Heart left ventricle (tissue), 16 donors: Measurements from ENCODE around the gene GAK. TPM values are rescaled to one million over a fixed set of nuclear protein-coding genes. Genes with fewer than 3 reads are reported as not detected.

Source experiments
- ATAC-seq, 4 donors: fragments of 200-7000 bp; cut with Tn5 transposase; one replicate each; pipeline ENCODE4 v1.9.1; 2020 to 2022; ENCODE audit warnings: moderate library complexity in 4 of 4, mild to moderate bottlenecking in 3 of 4, moderate number of reproducible peaks in 1 of 4
- DNase-seq, 5 donors: peaks; one replicate each; pipeline ENCODE4 v3.0.0-alpha.2; 2020
- H3K27ac ChIP-seq, 12 donors: fragments of 200-600 bp; sonication (generic) in 4 of 12; one replicate each; pipeline versions ENCODE4 v1.5.0 to v1.8.0; 2016 to 2022; ENCODE audit warnings: mild to moderate bottlenecking in 2 of 12
- H3K27me3 ChIP-seq, 9 donors: fragments of 200-600 bp; sonication (generic) in 2 of 9; one replicate each; pipeline versions ENCODE4 v1.5.1 to v1.8.0; 2016 to 2022; ENCODE audit warnings: mild to moderate bottlenecking in 3 of 9
- H3K36me3 ChIP-seq, 9 donors: fragments of 200-600 bp; sonication (generic) in 2 of 9; one replicate each; pipeline versions ENCODE4 v1.5.0 to v1.8.0; 2018 to 2022; ENCODE audit warnings: mild to moderate bottlenecking in 2 of 9
- H3K4me1 ChIP-seq, 12 donors: fragments of 200-600 bp; sonication (generic) in 4 of 12; one replicate each; pipeline versions ENCODE4 v1.5.0 to v1.8.0; 2016 to 2022; ENCODE audit warnings: mild to moderate bottlenecking in 3 of 12
- H3K4me3 ChIP-seq, 12 donors: fragments of 200-600 bp; sonication (generic) in 4 of 12; one replicate each; pipeline versions ENCODE4 v1.5.0 to v1.8.0; 2017 to 2022; ENCODE audit warnings: mild to moderate bottlenecking in 9 of 12, moderate library complexity in 4 of 12
- H3K9me3 ChIP-seq, 12 donors: fragments of 200-600 bp; sonication (generic) in 4 of 12; one replicate each; pipeline versions ENCODE4 v1.5.0 to v1.8.0; 2016 to 2022; ENCODE audit warnings: mild to moderate bottlenecking in 1 of 12
- CTCF ChIP-seq, 12 donors: fragments of 200-600 bp; sonication (generic) in 4 of 12; IDR thresholded peaks; one replicate each; pipeline versions ENCODE4 v1.5.0 to v1.8.0; 2018 to 2022; ENCODE audit warnings: antibody characterized with exemption in 12 of 12, mild to moderate bottlenecking in 5 of 12
- POLR2A ChIP-seq, 2 donors: fragments of 450-650 bp; IDR thresholded peaks; one replicate each; pipeline ENCODE4 v1.6.1; 2017; ENCODE audit warnings: antibody characterized with exemption in 2 of 2, mild to moderate bottlenecking in 2 of 2, moderate library complexity in 2 of 2
- WGBS, 4 donors: extraction: QIAGEN DNeasy Blood & Tissue Kit in 2 of 4; methylation state at CpG; one replicate each; pipeline versions ENCODE4 v1.1.5 to v1.1.7; 2013 to 2018; 5-methylcytosine and 5-hydroxymethylcytosine counted together
- intact Hi-C, 10 donors: fragments of 100-400 bp; cut with DNase I; formaldehyde crosslinking; loops; one replicate each; pipeline versions ENCODE4 v1.11.1 to v1.14.2; 2022
- polyA plus RNA-seq, 2 donors: library from polyadenylated mRNA; stranded (reverse); fragments of 200-250 nt; gene quantifications; one replicate each; pipeline ENCODE4 v1.2.3, GENCODE V29; 2013
- total RNA-seq, 9 donors: library from RNA; depleted of rRNA in 2 of 9; stranded (reverse); fragments of >200 nt in 2 of 9; fragmentation: NEBNext Ultra II Directional in 3 of 9; extraction: Animal tissue kit (Norgen Biotek cat#: 25700) in 3 of 9; gene quantifications; one replicate each; pipeline versions ENCODE4 v1.1.0 to v1.2.4, GENCODE V29; 2016 to 2023
- donor health status: ischemic (EF 13 %, LVEDD 7.1; RV severe dilation, severe dysfunction).
- donor health status: healthy with polysubstance abuse.
- donor health status: DM: no; HTN: yes; CAD: no.
- donor health status: DM: no; HTN: no; CAD: no.
- donor health status: ischemic (EF 25% LVEDD 6.9; RV normal size, moderate dysfunction).
- donor health status: ischemic (EF 25% LVEDD 5.7; RV mildly dilated, moderate dysfunction).
- donor health status: healthy.
- donor health status: DM: yes; HTN: yes; CAD: no.
- donor health status: ischemic (EF 35%, LVEDD 5.7; RV mildly dilated, moderate dysfunction).
- donor health status: nonischemic (EF 11% LVEDD 7.7; RV severe dilation, severe dysfunction).
- donor health status: DM: yes; HTN: yes; CAD: no.
- donor health status: PGD.
- donor health status: ischemic (EF 29% LVEDD 5.4; RV normal size, mild dysfunction).
- donor health status: nonischemic (EF 23%, LVEDD 6.1; RV moderate dilation, normal function).

The GAK gene
- total and polyA plus RNA-seq, 11 donors = 22.8 to 55.1 (median 33.8) TPM

- H3K27me3 ChIP-seq = peaks cover 0 to 12% (median 0%) of the 10 kb centered on the region in 9 donors
- peaks cover 0 to 27% (median 6%) of the 10 kb centered on the region in 12 donors for H3K4me1 ChIP-seq
- no peak overlapping the region for H3K27ac ChIP-seq
- H3K9me3 ChIP-seq = peaks cover 0 to 27% (median 16%) of the 10 kb centered on the region in 12 donors
- 65 to 79% (median 77%) methylated on average over 18 of the region's 18 CpGs for whole genome bisulfite sequencing, 4 donors
- no peaks in the 10 kb centered on the region for H3K36me3 ChIP-seq
- ATAC-seq = no peak
- H3K4me3 ChIP-seq = no peak overlapping the region
- intact Hi-C loops = no loop called here
- no peak for TF ChIP-seq CTCF (IDR thresholded peaks at IDR 0.05)
- no peak for TF ChIP-seq POLR2A (IDR thresholded peaks at IDR 0.05)
- no peak for DNase-seq
Measured at GRCh38 chr4:833731-834367, 98.3 kb downstream of the GAK start.

GRCh38 chr4:833156-833555 is 99.0 kb downstream of the GAK start:
- no peak for DNase-seq
- Histone ChIP-seq H3K9me3 (peaks cover 0 to 20% (median 9%) of the 10 kb centered on the region in 12 donors), H3K4me1 (peaks cover 0 to 33% (median 6%) of the 10 kb centered on the region in 12 donors), H3K27ac (no peak overlapping the region), H3K27me3 (peaks cover 0 to 17% (median 0%) of the 10 kb centered on the region in 9 donors), H3K4me3 (no peak overlapping the region), H3K36me3 (no peaks in the 10 kb centered on the region)
- no peak for ATAC-seq
- intact Hi-C loops = no loop called here
- 60 to 74% (median 67%) methylated on average over 10 of the region's 10 CpGs for WGBS, 4 donors
- TF ChIP-seq POLR2A (IDR thresholded peaks at IDR 0.05) = no peak
- TF ChIP-seq CTCF (IDR thresholded peaks at IDR 0.05) = no peak

- H3K27me3 ChIP-seq = peaks cover 0 to 23% (median 4%) of the 10 kb centered on the region in 9 donors
- peak in 1 of 5 donors; percentile 55 for DNase-seq
- peaks cover 0 to 14% (median 3%) of the 10 kb centered on the region in 12 donors for H3K9me3 ChIP-seq
- no peaks in the 10 kb centered on the region for H3K36me3 ChIP-seq
- WGBS, 4 donors = 93 to 98% (median 95%) methylated on average over 6 to 9 of the region's 9 CpGs
- peaks cover 0 to 33% (median 6%) of the 10 kb centered on the region in 12 donors for H3K4me1 ChIP-seq
- TF ChIP-seq POLR2A (IDR thresholded peaks at IDR 0.05) = no peak
- TF ChIP-seq CTCF (IDR thresholded peaks at IDR 0.05) = no peak
- no peak overlapping the region for H3K4me3 ChIP-seq
- no peak overlapping the region for H3K27ac ChIP-seq
- ATAC-seq = no peak
- intact Hi-C loops = no loop called here
Measured at GRCh38 chr4:832536-832935, 99.6 kb downstream of the GAK start.

- no peaks in the 10 kb centered on the region for H3K36me3 ChIP-seq
- WGBS, 4 donors = 87 to 95% (median 91%) methylated on average over 4 to 7 of the region's 7 CpGs
- no peak overlapping the region for H3K4me3 ChIP-seq
- ATAC-seq (no peak), DNase-seq (no peak)
- H3K27me3 ChIP-seq = peaks cover 0 to 28% (median 7%) of the 10 kb centered on the region in 9 donors
- peaks cover 0 to 34% (median 6%) of the 10 kb centered on the region in 12 donors for H3K4me1 ChIP-seq
- no peak for TF ChIP-seq CTCF (IDR thresholded peaks at IDR 0.05)
- TF ChIP-seq POLR2A (IDR thresholded peaks at IDR 0.05) = no peak
- H3K9me3 ChIP-seq = peaks cover 0 to 10% (median under 1%) of the 10 kb centered on the region in 12 donors
- no peak overlapping the region for H3K27ac ChIP-seq
- intact Hi-C loops = no loop called here
Measured at GRCh38 chr4:832108-832507, 100.0 kb downstream of the GAK start.
